HUES64 (cell line): ENCODE measurements around the gene CALR3.
"Not testable (repeated sequence)": the region's sequence is repeated elsewhere in the genome, so short reads cannot be mapped to it uniquely, and the experiment has no call there.

Experiments
- H3K27ac ChIP-seq: 2 replicates; pipeline ENCODE4 v1.7.0; 2013; ENCODE audit warnings: low read depth, low read length, inconsistent platforms
- H3K27me3 ChIP-seq: 2 replicates; pipeline ENCODE4 v1.6.1; 2013; ENCODE audit warnings: mild to moderate bottlenecking, low read length; ENCODE audit not compliant: insufficient read depth
- H3K36me3 ChIP-seq: 2 replicates; pipeline ENCODE4 v1.6.1; 2013; ENCODE audit warnings: mild to moderate bottlenecking, low read length; ENCODE audit not compliant: insufficient read depth
- H3K4me1 ChIP-seq: 2 replicates; pipeline ENCODE4 v1.6.1; 2013; ENCODE audit warnings: mild to moderate bottlenecking, low read length, moderate library complexity; ENCODE audit not compliant: insufficient read depth
- H3K4me3 ChIP-seq: 2 replicates; pipeline ENCODE4 v1.5.1; 2013; ENCODE audit warnings: mild to moderate bottlenecking, low read length, moderate library complexity
- H3K9ac ChIP-seq: 2 replicates; pipeline ENCODE4 v1.6.1; 2013; ENCODE audit warnings: mild to moderate bottlenecking, low read depth, low read length
- H3K9me3 ChIP-seq: 2 replicates; pipeline ENCODE4 v1.6.1; 2013; ENCODE audit warnings: low read depth, low read length; ENCODE audit not compliant: insufficient read depth
- WGBS: fragments of 150-250, 120-280 bp; methylation state at CpG from one replicate; pipeline ENCODE4 v1.1.7; 2013; ENCODE audit warnings: missing lambda C conversion rate; 5-methylcytosine and 5-hydroxymethylcytosine counted together

Gene CALR3

GRCh38 chr19:16455489-16455888 is 40.5 kb downstream of the CALR3 start:
- Histone ChIP-seq H3K27ac (no peak overlapping the region), H3K9me3 (no peaks in the 10 kb centered on the region), H3K4me3 (no peak overlapping the region), H3K9ac (no peak overlapping the region), H3K36me3 (no peaks in the 10 kb centered on the region), H3K4me1 (peaks cover 36% of the 10 kb centered on the region), H3K27me3 (no peaks in the 10 kb centered on the region)
- 91% methylated on average over 5 of the region's 5 CpGs for WGBS

- no peaks in the 10 kb centered on the region for H3K27me3 ChIP-seq
- no peak overlapping the region for H3K9ac ChIP-seq
- peaks cover 36% of the 10 kb centered on the region for H3K4me1 ChIP-seq
- 90% methylated on average over 10 of the region's 10 CpGs for WGBS
- no peaks in the 10 kb centered on the region; the same call in 1 of the 2 replicates for H3K36me3 ChIP-seq
- no peaks in the 10 kb centered on the region for H3K9me3 ChIP-seq
- H3K27ac ChIP-seq, result peak overlapping the region; percentile 19; the same call in 1 of the 2 replicates
- H3K4me3 ChIP-seq, result no peak overlapping the region
Observed at GRCh38 chr19:16454351-16454918, 41.5 kb downstream of the CALR3 start.

GRCh38 chr19:16452325-16452724 is 43.6 kb downstream of the CALR3 start:
- no peak overlapping the region for H3K27ac ChIP-seq
- no peaks in the 10 kb centered on the region for H3K27me3 ChIP-seq
- H3K4me3 ChIP-seq, result no peak overlapping the region
- H3K9ac ChIP-seq, result no peak overlapping the region
- H3K36me3 ChIP-seq, result no peaks in the 10 kb centered on the region; the same call in 1 of the 2 replicates
- no peaks in the 10 kb centered on the region for H3K9me3 ChIP-seq
- peaks cover 18% of the 10 kb centered on the region for H3K4me1 ChIP-seq
- WGBS, result 86% methylated on average over 6 of the region's 8 CpGs

GRCh38 chr19:16449330-16449961 is 46.5 kb downstream of the CALR3 start:
- H3K27ac ChIP-seq, result no peak overlapping the region
- H3K36me3 ChIP-seq, result no peaks in the 10 kb centered on the region; the same call in 1 of the 2 replicates
- H3K4me1 ChIP-seq, result peaks cover 9% of the 10 kb centered on the region; the same call in 1 of the 2 replicates
- no peak overlapping the region for H3K4me3 ChIP-seq
- WGBS, result 94% methylated on average over 6 of the region's 6 CpGs
- no peak overlapping the region for H3K9ac ChIP-seq
- H3K9me3 ChIP-seq, result no peaks in the 10 kb centered on the region
- no peaks in the 10 kb centered on the region for H3K27me3 ChIP-seq

- not testable (repeated sequence) for H3K9me3 ChIP-seq, H3K27ac ChIP-seq, H3K9ac ChIP-seq, H3K36me3 ChIP-seq, H3K4me3 ChIP-seq, H3K4me1 ChIP-seq, H3K27me3 ChIP-seq
- 95% methylated on average over 3 of the region's 3 CpGs for WGBS
Observed at GRCh38 chr19:16448872-16449271, 47.1 kb downstream of the CALR3 start.

- no peaks in the 10 kb centered on the region for H3K27me3 ChIP-seq
- no peak overlapping the region for H3K9ac ChIP-seq
- peaks cover 9% of the 10 kb centered on the region; the same call in 1 of the 2 replicates for H3K4me1 ChIP-seq
- H3K4me3 ChIP-seq, result no peak overlapping the region
- H3K36me3 ChIP-seq, result no peaks in the 10 kb centered on the region; the same call in 1 of the 2 replicates
- 82% methylated on average over 9 of the region's 9 CpGs for WGBS
- no peaks in the 10 kb centered on the region for H3K9me3 ChIP-seq
- no peak overlapping the region for H3K27ac ChIP-seq
Observed at GRCh38 chr19:16446724-16447368, 49.1 kb downstream of the CALR3 start.

GRCh38 chr19:16446108-16446723 is 49.8 kb downstream of the CALR3 start:
- H3K4me3 ChIP-seq, result no peak overlapping the region
- no peaks in the 10 kb centered on the region; the same call in 1 of the 2 replicates for H3K36me3 ChIP-seq
- peaks cover 11% of the 10 kb centered on the region; the same call in 1 of the 2 replicates for H3K4me1 ChIP-seq
- no peaks in the 10 kb centered on the region for H3K27me3 ChIP-seq
- WGBS, result 89% methylated on average over 13 of the region's 13 CpGs
- no peak overlapping the region for H3K9ac ChIP-seq
- no peaks in the 10 kb centered on the region for H3K9me3 ChIP-seq
- no peak overlapping the region for H3K27ac ChIP-seq

GRCh38 chr19:16445238-16446107 is 50.5 kb downstream of the CALR3 start:
- no peaks in the 10 kb centered on the region for H3K27me3 ChIP-seq
- 0 out of 2 replicates have a peak overlapping the region, but pooled peaks have one; percentile 26 for H3K27ac ChIP-seq
- H3K4me3 ChIP-seq, result no peak overlapping the region
- H3K36me3 ChIP-seq, result peaks cover 6% of the 10 kb centered on the region
- peaks cover 11% of the 10 kb centered on the region; the same call in 1 of the 2 replicates for H3K4me1 ChIP-seq
- 78% methylated on average over 14 of the region's 14 CpGs for WGBS
- H3K9me3 ChIP-seq, result no peaks in the 10 kb centered on the region
- H3K9ac ChIP-seq, result no peak overlapping the region

- Histone ChIP-seq H3K27ac (no peak overlapping the region), H3K9ac (no peak overlapping the region)
Observed at GRCh38 chr19:16444269-16444600, 51.7 kb downstream of the CALR3 start.

GRCh38 chr19:16442386-16443276 is 53.3 kb downstream of the CALR3 start:
- H3K27ac ChIP-seq, result no peak overlapping the region
- peaks cover 11% of the 10 kb centered on the region; the same call in 1 of the 2 replicates for H3K4me1 ChIP-seq
- H3K9me3 ChIP-seq, result no peaks in the 10 kb centered on the region
- H3K36me3 ChIP-seq, result peaks cover 24% of the 10 kb centered on the region
- no peak overlapping the region for H3K4me3 ChIP-seq
- 0 out of 2 replicates have a peak overlapping the region, but pooled peaks have one; percentile 7 for H3K9ac ChIP-seq
- H3K27me3 ChIP-seq, result no peaks in the 10 kb centered on the region
- WGBS, result 81% methylated on average over 19 of the region's 19 CpGs

More at GRCh38 chr19:16444269-16444600, 51.7 kb downstream of the CALR3 start:
- Histone ChIP-seq H3K9me3 (no peaks in the 10 kb centered on the region), H3K4me3 (no peak overlapping the region), H3K4me1 (peaks cover 11% of the 10 kb centered on the region; the same call in 1 of the 2 replicates), H3K27me3 (no peaks in the 10 kb centered on the region), H3K36me3 (peaks cover 18% of the 10 kb centered on the region)
- 76% methylated on average over 2 of the region's 2 CpGs for WGBS
